Activated gamma-delta T cell treated with anti-CD3 and anti-CD28 coated beads, Interleukin-2, amount 50 U/mL, for 16 hours (primary cell): ENCODE measurements around the gene RAD51B.

Experiments
- DNase-seq: peaks from one replicate; pipeline ENCODE4 v3.0.0-alpha.2; 2020; ENCODE audit warnings: low read depth

The RAD51B gene

DNA sequence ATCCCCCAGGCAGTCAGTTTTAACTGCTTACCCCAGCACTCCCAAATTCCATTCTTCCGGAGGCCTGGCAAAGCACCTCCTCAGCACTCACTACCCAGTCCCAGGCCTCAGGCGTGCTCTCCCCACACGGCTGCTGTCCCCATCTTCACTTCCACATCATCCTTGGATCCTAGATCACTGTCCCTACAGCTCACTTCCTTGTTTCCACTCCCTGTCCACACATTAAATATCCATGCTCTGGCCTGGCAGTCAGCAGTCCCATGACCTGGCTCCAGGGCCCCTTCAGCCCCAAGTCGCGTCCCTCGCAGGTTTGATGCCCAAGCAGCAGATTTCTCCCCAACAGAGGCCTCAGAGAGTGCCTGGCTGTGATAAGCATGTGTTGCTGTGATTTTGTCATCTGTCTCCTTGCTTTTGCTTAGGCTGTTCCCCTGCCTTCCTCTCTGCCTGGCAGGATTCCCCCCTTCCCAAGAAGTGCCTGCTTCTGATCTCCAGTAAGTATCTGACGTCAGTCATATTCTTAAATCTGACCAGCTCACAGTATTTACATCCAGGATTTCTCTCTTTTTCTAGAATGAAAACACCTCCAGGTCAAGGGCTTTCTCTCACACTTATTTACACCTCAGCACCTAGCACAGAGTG is 731.6 kb downstream of the RAD51B start:
- no peak for DNase-seq

DNA sequence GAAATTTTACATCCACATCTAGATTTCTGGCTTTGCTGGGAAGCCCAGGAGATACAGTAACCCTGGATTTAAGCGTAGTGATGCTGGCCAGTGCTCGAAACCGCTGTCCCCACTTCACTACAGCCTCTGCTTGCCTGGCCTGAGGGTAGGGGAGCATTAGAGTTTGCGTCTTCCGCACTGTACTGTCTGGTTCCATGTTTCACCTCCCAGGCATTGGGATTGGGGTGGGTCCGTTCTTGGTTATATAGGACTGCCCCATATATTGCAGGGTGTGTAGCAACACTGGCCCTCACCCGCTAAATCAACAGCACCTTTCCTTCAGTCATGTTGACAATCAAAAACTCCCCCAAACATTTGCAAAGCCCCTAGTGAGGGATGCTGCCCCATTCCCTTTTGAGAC is 732.5 kb downstream of the RAD51B start:
- no peak for DNase-seq

DNA sequence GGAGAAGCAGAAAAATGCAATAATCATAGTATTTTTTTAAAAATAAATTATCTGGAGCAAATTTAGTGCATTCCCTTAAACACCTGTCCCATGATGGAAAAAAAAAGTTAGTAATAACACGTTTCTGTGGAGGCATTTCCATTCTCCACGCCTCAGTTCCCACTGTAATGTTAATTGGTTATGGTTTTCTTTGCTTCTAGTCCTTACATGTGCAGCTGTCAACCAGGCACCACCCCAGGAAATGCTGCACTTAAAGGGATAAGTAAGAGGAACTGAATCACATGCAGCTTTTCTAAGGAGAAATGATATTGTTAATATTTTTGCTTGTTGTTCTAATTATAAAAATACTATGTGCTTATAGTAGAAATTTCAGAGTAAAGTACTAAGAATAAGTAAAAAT is 733.0 kb downstream of the RAD51B start:
- no peak for DNase-seq

DNA sequence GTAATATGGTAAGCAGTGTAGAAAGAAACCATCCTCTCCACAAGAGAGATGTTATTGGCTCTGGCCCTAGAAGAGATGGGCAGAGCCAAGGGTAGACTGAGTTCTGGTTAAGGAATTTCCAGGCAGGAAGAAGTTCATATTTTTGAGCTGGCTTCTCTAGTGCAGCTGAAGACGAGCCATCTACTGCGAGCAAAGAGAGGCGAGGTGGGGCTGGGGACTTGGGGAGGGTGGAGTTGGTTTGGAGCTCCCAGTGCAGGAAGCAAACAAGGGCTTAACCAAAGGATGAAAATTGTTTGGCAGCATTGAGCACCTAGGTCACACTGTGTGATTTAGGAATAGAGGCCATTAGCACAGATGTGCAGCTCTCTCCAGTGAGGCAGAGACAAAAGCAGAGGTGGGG is 733.7 kb downstream of the RAD51B start:
- DNase-seq, result no peak

DNA sequence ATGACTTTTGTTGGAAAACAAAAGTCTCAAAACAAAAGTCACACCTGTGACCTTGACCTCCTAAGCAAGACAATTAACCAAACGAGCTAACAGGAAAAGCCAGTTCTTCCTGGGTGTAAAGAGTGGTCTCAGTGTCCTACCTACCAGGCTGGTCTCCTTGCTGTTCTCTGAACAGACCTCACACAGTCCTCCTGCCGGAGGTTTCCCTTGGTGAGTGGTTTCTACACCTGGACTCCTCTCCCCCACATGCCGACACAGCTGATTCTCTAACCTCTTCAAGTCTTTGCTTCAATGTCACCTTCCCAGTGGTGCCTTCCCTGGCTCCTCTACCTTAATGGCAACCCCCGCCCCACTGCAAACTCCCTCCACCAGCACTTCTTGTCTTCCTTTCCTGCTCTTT is 734.7 kb downstream of the RAD51B start:
- no peak for DNase-seq

DNA sequence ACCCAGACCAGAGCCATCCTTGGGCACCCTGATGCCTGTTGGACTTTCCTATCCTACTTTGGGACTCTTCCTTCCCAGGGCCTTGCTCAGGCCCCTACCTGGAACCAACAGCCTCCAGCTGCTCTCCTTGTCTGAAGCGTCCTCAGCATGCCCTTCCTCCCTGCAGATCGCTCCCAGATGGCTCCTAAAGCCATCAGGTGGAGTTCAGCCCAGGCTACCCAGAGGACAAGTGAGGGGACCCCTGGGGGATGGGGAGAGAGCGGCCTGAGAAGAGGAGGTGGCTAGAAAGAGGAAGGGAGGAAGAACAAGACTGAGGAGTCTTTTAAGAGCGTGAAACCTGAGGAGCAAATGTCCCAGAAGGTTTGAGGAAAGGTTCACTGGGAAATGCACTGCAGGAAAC is 736.7 kb downstream of the RAD51B start:
- DNase-seq, result no peak

DNA sequence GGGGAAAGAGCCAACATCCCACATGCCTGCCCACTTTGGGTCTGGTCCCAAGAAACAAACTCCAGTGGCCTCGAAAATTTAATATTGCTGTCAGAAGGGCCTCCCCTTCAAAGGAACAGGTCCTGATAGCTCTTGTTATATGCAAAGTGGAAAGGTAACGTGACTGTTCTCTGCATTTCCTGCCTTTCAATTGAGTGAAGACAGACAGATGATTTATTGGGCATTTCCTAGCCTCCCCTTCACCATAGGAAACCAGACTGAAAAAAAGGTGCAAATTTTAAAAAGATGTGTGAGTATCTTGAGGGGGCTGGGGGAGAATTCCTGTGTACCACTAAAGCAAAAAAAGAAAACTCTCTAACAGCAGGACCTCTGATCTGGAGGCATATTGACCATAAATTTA is 738.1 kb downstream of the RAD51B start:
- no peak for DNase-seq

DNA sequence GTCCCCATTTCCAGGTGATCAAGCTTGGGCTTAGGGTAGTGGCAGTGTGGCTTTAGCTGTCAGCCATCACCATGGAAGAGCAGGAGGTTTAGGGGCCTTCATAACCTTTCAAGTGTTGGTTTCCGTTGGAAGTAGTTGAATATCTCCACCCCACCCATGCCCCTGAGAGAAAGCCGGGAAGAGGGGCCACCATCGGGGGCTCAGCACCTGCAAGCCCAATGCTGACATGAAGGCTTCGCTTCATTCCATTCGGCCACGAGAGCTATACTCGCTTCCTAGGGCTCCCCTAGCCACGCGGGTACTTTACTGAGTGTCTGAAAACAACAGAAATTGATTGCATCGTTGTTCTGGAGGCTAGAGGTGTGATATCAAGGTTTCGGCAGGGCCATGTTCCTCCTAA is 738.5 kb downstream of the RAD51B start:
- no peak for DNase-seq

DNA sequence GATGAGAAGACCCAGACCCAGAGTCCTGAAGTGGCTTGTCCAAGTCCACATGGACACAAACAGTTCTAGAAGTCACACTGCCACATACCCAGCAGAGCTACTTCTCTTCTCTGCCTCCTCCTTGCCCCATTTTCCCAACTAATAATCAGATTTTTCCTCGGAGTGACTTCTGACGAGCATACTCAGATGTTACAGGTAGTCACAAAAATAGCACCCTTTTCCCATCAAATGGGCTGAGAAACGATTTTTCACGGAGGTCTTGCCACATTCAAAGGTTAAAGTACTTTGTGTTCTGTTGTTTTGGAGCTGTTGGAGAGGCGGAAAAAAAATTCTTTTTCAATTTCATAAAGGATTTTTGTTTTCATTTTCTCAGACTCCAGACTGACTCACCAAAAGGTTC is 740.4 kb downstream of the RAD51B start:
- DNase-seq, result no peak

DNA sequence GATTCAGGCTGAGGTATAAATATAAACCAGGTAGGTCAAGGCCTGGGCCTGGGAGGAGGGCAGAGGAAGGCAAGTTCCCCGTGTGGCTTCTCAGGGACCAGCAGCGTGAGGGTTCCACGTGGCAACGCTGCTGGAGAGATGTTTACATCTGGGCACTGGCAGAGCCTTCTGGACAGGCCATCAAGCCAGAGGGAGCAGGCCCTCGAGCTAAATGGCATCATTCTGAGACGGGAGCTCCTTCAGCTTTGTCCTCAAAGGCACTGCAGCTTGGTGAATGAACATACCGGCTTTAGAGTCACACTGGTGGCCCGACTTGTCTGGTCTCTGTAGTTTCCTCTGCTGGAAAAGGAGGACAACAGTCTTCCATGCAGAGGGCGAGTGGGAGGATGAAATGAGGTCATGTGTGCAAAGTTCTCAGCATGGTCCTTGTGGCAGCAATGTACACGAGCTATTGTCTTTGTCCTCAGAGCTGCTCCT is 742.0 kb downstream of the RAD51B start:
- no peak for DNase-seq

DNA sequence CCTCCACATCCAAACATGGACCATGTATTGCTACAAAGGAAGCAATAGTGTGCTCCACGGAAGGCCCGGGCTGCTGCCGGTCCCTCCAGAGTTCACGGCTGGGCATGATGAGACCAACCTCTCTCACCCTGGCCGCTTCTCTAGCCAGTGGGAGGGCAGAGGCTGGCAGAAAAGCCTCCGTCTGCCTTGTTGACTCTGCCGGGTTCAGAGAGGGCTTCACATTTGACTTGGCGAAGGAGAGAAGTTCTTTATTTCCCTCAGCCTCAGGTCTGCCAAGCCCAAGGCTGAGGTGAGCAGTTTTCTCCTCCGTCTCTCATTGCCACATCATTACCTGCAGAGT is 743.3 kb downstream of the RAD51B start:
- DNase-seq, result no peak

DNA sequence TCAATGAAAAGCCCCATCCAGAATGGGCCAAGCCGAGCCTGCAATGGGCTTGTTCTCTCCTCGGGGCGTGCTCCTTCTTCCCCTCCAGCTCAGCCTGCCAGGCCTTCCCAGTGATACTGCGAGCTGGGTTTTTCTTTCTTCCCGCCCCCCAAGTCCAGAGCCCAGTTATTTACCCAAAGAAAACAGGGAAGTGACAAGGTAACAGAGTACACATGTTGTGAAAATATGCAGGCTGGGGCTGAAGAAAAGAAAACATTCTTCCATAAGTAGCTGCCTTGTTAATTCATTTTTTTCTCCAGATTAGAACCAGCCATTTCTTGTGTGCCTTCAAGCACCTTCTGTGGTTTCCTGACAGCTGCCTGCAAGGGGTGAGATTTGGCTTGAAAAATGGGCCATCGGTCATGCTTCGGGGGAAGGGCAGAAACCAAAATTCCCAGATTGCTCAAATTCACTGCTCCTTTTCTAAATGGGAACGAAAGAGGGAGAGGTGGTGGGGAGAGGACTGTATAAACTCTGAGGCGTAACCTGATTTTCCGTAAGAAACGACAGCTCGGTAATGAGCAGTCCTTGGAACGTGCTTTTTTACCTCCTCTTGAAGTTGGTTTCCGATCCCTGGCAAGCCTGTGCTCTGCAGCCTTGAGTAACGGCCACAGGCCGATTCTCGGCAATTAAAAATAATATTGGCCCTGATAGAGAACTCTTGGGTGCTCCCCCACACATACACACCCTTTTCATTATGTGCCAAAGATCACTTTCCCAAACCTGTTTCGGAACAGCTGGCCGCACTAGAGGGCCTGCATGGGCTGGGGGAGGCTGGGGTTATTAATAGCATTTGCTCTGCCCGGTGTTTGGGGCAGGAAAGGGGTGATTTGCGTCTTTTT is 743.9 kb downstream of the RAD51B start:
- DNase-seq, result no peak

DNA sequence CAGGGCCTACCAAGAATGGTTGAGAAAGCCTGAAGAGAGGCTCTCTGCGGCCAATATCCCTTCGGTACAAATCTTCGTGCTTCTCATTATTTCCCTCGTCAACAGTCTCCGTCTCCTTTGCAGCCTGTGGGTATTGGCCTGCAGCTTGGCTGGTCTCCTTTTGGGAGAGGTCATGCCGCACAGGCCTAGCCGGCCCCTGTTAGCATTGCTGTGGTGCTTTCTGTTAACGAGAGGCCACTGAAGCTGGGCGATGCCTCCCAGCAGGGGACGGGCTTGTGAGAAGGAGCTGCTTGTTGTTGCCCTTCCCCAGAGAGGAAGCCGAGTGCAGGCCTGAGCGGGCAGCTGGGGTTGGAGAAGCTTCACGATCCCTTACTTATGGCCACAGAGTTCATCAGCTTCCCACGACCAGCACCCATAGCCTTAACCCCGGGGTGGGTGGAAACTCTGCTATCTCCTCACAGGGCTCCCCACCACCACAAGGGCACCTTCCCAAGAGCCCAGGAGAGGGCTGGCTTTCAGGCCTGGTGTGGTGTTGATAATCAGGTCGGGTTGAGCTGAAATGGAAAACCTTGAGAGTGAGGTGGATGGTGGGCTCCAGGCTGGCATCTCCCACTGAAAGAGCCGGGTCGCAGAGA is 744.7 kb downstream of the RAD51B start:
- DNase-seq, result no peak

DNA sequence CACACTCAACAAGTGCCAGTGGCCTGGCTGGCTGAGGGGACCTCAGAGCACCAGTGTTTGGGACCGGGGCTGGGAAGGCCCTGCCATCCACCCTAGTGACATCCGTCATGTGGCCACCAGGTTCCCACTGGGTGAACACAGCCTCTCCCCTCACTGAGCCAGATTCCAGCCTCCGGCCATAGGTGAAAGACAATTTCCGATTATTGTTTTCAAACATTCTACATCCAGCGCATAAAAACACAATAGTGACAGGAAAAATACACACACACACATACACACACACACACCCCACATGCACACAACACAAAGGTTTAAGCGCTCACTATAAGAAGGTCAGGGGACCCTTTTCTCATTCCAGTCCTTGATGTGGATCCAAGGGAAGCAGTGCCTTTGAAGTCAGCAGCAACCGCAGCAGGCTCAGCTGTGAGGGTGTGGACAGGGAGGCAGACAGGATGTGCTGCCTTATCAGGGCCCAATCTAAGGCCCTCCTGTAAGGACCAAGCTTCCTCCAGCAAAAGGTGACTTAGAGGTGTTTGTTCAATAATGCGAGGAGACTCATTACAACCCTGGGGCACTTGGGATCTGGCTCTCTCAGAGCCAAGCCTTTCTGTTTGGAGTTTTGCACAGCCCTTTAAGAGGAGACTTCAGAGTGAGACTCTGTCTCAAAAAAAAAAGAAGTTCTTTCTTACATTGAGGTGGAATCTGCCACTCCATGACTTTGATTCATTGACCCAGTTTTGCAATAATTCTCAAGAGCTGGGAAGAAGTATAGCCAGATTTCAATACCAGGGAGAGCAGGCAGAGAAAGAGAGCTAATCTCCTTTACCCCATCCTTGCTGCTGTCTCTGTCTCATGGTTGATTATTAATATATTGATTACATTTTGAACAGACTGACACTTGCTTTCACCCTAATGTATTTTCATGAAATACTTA is 745.5 kb downstream of the RAD51B start:
- DNase-seq, result no peak

DNA sequence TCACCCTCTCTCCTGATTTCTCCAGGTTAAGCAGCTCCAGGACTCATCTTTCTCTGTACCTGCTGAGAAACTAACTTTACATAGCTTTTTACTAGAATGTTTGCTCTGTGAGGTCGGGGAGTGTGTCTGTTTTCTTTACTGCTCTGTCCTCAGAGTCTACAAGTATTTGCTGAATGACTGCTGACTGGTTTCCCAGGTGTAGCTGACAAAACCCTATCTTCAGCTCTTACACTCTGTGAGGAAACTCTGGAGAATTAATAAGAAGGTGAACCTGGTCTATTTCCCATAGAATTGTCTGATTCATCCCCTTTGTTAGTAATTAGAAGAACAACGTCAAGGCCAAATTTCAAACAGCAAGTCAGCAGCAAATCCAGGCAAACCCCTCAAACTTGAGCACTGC is 746.5 kb downstream of the RAD51B start:
- no peak for DNase-seq

DNA sequence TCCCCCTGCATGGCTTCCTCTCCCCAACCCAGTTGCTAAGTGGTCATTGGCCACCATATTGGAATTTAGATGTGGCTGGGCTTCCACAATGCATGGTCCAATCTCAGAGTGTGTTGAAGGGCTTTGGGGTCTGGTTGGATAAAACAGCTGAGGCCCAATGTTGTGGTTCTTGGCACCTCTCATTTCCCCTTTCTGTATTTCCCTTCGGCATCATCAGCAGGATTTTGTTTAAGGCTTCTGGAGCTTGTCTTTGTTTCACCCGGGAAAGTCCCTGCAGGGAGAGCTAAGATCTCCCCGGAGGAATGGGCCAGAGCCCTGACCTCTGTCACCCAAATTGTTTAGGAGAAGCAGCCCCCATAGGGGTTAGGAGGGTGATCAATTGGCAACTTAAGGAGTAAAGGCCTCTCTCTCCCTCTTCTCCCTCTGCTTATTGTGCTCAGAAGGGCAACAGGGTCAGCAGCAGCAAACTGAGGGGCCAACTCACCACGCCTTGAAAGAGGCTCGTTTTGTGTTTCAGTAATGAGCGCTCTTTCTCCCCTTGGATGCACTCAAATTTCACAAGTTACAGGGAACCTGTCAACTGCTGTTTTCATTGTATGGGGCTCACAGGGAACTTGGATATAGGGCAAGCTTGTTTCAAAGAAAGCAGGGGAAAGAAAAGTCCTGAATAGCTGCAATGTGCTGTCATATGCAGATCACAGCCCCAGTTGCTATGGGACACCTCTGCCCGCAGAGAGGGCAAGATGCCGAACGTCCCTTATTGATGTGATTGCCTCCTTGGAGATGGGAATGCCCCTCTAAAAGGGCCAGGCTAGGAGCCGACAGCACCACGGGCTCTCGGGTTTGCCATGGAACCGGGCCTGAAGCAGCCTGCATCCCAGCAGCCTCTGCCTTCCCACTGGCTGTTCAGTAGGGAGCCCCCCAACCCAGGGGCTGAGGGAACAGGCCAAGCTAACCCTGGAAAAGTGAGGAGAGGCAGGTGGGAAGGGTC is 749.6 kb downstream of the RAD51B start:
- no peak for DNase-seq

DNA sequence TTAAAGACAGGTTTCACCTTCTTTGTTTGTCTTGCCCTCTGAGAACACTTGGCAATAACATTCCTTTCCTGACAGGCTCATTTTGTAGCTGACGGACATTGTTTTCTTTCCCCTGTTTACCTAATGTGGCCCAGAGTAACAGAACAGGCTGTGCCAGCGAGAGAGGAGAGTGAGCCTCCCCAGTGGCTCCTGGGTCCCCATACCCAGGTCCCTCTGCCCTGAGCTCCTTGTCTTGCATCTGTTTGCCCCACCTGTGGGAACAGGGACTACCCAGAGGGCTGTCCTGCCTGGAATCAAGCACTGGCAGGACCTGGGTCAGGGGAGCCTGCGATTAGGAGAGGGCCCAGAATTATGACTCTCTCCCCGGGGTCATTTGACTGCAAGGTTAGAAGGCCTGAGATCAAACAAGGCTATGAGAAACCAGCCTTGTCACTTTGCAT is 750.4 kb downstream of the RAD51B start:
- DNase-seq, result no peak

DNA sequence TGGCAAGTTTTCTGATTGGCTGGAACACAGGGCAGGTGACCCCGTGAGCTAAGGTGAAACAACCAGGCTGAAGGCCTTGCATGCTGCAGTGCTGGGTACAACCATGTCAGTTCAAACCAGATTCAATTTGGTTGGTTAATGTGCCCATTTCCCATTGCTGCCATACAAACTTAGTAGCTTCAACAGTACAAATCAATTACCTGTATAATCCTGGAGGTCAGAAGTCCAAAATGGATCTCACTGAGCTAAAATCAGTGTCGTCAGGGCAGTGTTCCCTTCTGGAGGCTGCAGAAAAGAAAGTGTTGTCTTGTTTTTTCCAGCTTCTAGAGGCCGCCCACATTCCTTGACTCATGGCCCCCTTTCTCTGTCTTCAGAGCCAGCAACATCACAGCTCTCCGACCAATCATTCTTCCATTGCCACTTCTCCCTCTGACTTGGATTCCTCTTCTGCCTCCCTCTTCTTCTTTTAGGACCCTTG is 751.6 kb downstream of the RAD51B start:
- no peak for DNase-seq

DNA sequence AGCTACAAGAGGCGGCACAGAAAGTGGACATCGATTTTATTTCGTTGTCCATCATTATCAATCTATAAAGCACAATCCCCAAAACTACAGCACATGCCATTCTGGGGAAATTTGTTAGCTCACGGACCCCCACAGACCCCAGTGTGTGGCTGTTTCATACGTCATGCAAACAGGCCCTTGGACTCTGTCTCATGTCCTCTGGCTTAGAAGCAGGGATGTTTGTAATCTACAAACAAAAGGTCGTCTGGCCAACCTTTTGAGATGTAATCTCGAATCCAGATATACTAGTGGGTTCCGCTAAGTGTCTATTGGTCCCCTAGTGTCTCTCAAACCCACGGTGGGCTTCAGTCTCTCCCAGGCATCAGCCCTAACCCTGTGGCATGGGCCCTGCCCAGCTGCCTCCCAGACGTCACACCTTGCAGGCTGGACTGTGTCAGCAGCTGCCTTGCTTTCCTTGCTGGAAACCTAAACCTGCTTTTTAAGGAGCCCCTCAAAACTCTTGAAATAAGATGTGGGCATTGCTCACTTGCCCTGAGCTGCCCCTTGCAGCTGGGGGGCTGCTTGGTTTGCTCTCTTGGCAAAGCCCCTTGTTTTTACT is 752.4 kb downstream of the RAD51B start:
- DNase-seq, result no peak

DNA sequence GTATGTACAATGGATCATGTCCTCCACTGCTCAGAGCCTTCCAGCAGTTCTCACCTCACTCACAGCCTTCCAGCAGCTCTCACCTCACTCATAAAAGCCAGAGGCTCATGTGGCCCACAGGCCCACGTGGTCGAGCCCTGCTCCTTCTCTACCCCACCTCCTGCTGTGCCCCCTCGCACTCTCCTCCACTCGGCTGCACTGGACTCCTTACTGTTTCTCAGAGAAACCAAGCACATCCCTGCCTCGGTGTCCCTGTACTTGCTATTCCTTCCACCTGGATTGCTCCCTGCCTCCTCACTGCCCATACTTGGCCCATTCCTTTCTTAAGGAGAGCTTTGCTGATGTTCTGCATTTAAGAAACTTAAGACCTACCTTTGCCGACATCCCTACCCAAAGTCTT is 753.5 kb downstream of the RAD51B start:
- DNase-seq, result no peak
